Right lobe of liver (tissue), 6 donors: ENCODE results near the gene CD22. TPM values are rescaled to one million over a fixed set of nuclear protein-coding genes. Genes with fewer than 3 reads are reported as not detected.
"Not testable (repeated sequence)": the region's sequence is repeated elsewhere in the genome, so short reads cannot be mapped to it uniquely, and the experiment has no call there.

Source experiments
- ATAC-seq, 4 donors: fragments of 200-7000 bp; cut with Tn5 transposase; one replicate each; pipeline ENCODE4 v1.9.1; 2020; ENCODE audit warnings: mild to moderate bottlenecking in 4 of 4, moderate library complexity in 4 of 4
- DNase-seq, 3 donors: peaks; one replicate each; pipeline ENCODE4 v3.0.0-alpha.2; 2020
- H3K27ac ChIP-seq, 3 donors: fragments of 200-600 bp; one replicate each; pipeline ENCODE4 v1.8.0; 2022
- H3K27me3 ChIP-seq, 2 donors: fragments of 200-600 bp; one replicate each; pipeline ENCODE4 v1.8.0; 2022
- H3K36me3 ChIP-seq, 4 donors: fragments of 200-600 bp; sonication (generic) in 1 of 4; one replicate each; pipeline versions ENCODE4 v1.5.1 to v1.8.0; 2017 to 2022; ENCODE audit warnings: control low read depth in 1 of 4
- H3K4me1 ChIP-seq, 4 donors: fragments of 200-600 bp; sonication (generic) in 1 of 4; one replicate each; pipeline versions ENCODE4 v1.5.1 to v1.8.0; 2017 to 2022; ENCODE audit warnings: control low read depth in 1 of 4
- H3K4me3 ChIP-seq, 3 donors: fragments of 200-600 bp; one replicate each; pipeline ENCODE4 v1.8.0; 2022
- H3K9me3 ChIP-seq, 4 donors: fragments of 200-600 bp; sonication (generic) in 1 of 4; one replicate each; pipeline versions ENCODE4 v1.5.1 to v1.8.0; 2017 to 2022; ENCODE audit warnings: control low read depth in 1 of 4
- CTCF ChIP-seq, 4 donors: fragments of 200-600 bp in 3 of 4; fragments of 450-650 bp in 1 of 4; IDR thresholded peaks; one replicate each; pipeline versions ENCODE4 v1.5.1 to v1.8.0; 2016 to 2022; ENCODE audit warnings: antibody characterized with exemption in 4 of 4, mild to moderate bottlenecking in 2 of 4
- POLR2A ChIP-seq: fragments of 450-650 bp; IDR thresholded peaks from one replicate; pipeline ENCODE4 v1.6.1; 2017; ENCODE audit warnings: antibody characterized with exemption, mild to moderate bottlenecking
- WGBS: methylation state at CpG from one replicate; pipeline ENCODE4 v1.1.6; 2018; ENCODE audit warnings: low coverage, low lambda C conversion rate; ENCODE audit not compliant: insufficient coverage; ENCODE audit errors: missing lambda C conversion rate; 5-methylcytosine and 5-hydroxymethylcytosine counted together
- intact Hi-C, 2 donors: fragments of 100-400 bp; cut with DNase I; formaldehyde crosslinking; loops; one replicate each; pipeline versions ENCODE4 v1.11.2 to v1.14.1; 2022
- total RNA-seq, 6 experiments: library from RNA; depleted of rRNA in 2 of 6; stranded (reverse); fragments of >200 nt in 2 of 6; fragmentation: NEBNext Ultra II Directional in 3 of 6; extraction: Animal tissue kit (Norgen Biotek cat#: 25700) in 3 of 6; gene quantifications; one replicate each; pipeline versions ENCODE4 v1.1.0 to v1.2.4, GENCODE V29; 2016 to 2023
- donor health status: DM: no; HTN: yes; CAD: no.
- donor health status: DM: no; HTN: no; CAD: no.
- donor health status: DM: no; HTN: no; CAD: no.
- donor health status: DM: no; HTN: yes; CAD: no.
- donor health status: DM: no; HTN: yes; CAD: no.

CD22 gene
- total RNA-seq, 6 experiments from 2014 or later, result 0.39 to 1.3 (median 0.96) TPM

GRCh38 chr19:35375505-35376307 is 46.7 kb downstream of the CD22 start:
- Histone ChIP-seq H3K4me1 (no peaks in the 10 kb centered on the region), H3K4me3 (no peak overlapping the region), H3K9me3 (no peaks in the 10 kb centered on the region), H3K36me3 (no peaks in the 10 kb centered on the region), H3K27me3 (no peaks in the 10 kb centered on the region), H3K27ac (no peak overlapping the region)
- ATAC-seq (no peak), DNase-seq (no peak)
- WGBS, result 77% methylated on average over 8 of the region's 12 CpGs
- intact Hi-C loops, result no loop called here
- no peak for TF ChIP-seq CTCF (IDR thresholded peaks at IDR 0.05)
- no peak for TF ChIP-seq POLR2A

- DNase-seq, result no peak
- Histone ChIP-seq H3K4me3 (no peak overlapping the region), H3K36me3 (no peaks in the 10 kb centered on the region), H3K27ac (no peak overlapping the region), H3K9me3 (no peaks in the 10 kb centered on the region), H3K27me3 (no peaks in the 10 kb centered on the region), H3K4me1 (no peaks in the 10 kb centered on the region)
- intact Hi-C loops, result no loop called here
- TF ChIP-seq CTCF (IDR thresholded peaks at IDR 0.05) (no peak), POLR2A (no peak)
- no peak for ATAC-seq
- WGBS, result 46% methylated on average over 1 of the region's 1 CpG
Observed at GRCh38 chr19:35377656-35378055, 48.7 kb downstream of the CD22 start.

GRCh38 chr19:35378356-35378755 is 49.4 kb downstream of the CD22 start:
- 100% methylated on average over 3 of the region's 3 CpGs for WGBS
- ATAC-seq (no peak), DNase-seq (no peak)
- Histone ChIP-seq H3K27ac (no peak overlapping the region), H3K4me1 (no peaks in the 10 kb centered on the region), H3K36me3 (no peaks in the 10 kb centered on the region), H3K27me3 (no peaks in the 10 kb centered on the region), H3K4me3 (no peak overlapping the region), H3K9me3 (no peaks in the 10 kb centered on the region)
- intact Hi-C loops, result no loop called here
- TF ChIP-seq CTCF (IDR thresholded peaks at IDR 0.05), result no peak
- TF ChIP-seq POLR2A, result no peak

- DNase-seq, H3K4me1 ChIP-seq, intact Hi-C loops, ATAC-seq, H3K27me3 ChIP-seq, H3K27ac ChIP-seq, H3K9me3 ChIP-seq, H3K36me3 ChIP-seq, H3K4me3 ChIP-seq: not testable (repeated sequence)
- WGBS, result 64% methylated on average over 3 of the region's 5 CpGs
Observed at GRCh38 chr19:35379545-35379944, 50.6 kb downstream of the CD22 start.

GRCh38 chr19:35379992-35380391 is 51.0 kb downstream of the CD22 start:
- peak in 2 of 4 donors; percentile 42 to 50 for ATAC-seq
- DNase-seq, result no peak
- intact Hi-C loops, result no loop called here
- Histone ChIP-seq H3K4me1 (no peaks in the 10 kb centered on the region), H3K36me3 (no peaks in the 10 kb centered on the region), H3K4me3 (no peak overlapping the region), H3K27ac (no peak overlapping the region), H3K9me3 (no peaks in the 10 kb centered on the region), H3K27me3 (no peaks in the 10 kb centered on the region)
- TF ChIP-seq CTCF (IDR thresholded peaks at IDR 0.05), result no peak
- no peak for TF ChIP-seq POLR2A
- WGBS, result 22% methylated on average over 1 of the region's 1 CpG
